HG03575 (cell line): ENCODE measurements around the gene SOX15.
A peak's percentile ranks its signal among the peaks of the same experiment; 100 is the strongest.
"Not testable (repeated sequence)": the region's sequence is repeated elsewhere in the genome, so short reads cannot be mapped to it uniquely, and the experiment has no call there.

Experiments
- ATAC-seq: cut with Tn5 transposase; IDR thresholded peaks from one replicate; pipeline ENCODE4 v1.9.1; 2021; ENCODE audit not compliant: unreplicated experiment, insufficient number of reproducible peaks, low FRiP score; ENCODE audit errors: extremely low read depth

SOX15 gene

DNA sequence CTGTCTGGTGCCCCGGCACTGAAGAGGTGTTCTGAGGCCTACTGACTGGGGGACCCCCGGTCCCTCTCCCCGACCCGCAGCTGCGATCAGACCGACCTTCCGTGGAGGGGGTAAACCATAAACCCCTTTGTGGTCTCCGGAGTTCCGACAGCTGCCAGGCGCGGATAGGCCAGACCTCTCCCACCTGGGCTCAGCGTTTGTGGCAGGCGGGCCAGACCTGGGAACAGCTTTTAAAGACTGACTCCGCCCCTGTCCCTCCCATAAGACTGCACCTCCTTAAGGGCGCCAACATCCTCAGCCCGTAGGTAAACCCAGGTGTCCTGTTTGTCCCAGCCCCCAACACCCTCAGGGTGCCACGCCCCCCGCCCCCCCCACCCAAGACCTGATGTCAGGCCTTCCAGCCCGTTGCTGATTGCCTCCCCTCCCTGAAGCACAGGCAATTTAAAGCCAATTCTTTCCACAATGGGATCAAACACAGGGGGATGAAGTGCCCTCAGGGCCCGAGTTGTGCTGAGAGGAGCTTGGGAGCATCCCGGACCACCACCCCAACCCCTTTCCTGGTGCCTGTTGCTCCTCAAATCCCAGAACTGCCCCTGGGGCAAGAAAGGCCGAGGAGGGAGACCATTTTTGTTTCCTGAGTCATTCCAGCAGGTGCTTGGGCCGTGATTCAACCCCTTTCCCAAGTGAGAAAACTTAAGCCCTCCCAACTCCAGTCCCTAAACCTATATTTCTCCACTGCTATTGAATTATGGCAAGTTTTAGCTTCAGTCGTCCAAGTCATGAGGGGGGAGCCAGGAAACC, at the start of gene SOX15:
TSS of gene SOX15 (minus strand) at position 204 of the 801 bp plus-strand sequence. CDS start 418 bp downstream, outside the sequence.
- ATAC-seq: no peak

DNA sequence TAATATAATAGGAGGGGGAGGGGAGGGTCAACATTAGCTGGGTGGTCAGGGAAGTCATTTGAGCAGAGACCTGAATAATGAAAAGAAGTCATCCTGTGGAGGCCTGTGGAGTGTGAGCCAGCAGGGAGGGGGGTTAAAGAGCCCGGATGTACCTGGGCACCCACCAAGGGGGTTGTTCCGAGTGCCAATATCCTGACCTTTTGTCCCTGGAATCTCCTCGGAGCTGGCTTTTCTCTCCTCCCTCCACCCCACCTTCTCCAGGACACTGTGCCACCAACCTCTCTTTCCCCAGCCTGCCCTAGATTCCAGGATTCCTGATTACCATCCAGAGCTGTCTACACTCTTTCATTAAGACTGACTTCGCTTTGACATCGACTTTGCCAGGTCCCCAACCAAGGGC, 46.3 kb upstream of the SOX15 start:
- no peak for ATAC-seq

DNA sequence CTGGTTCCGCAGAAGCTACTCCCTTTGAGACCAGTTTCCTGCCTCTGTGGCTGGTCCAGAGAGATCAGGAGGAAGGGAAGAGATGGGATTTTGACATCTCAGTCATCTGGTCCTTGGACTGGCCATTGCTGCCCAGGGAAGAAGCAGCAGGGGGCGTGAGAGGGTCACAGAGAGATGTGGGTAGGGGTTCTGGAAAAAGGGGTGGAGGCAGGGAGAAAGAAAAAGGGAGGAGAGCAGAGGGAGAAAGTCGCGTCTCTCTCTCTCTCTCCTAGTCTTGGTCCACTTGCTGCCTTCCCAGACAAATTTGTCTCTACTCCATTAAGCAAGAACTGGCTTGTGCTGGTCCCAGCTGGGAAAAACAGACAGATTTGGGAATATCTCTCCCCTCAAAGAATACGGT, 44.5 kb upstream of the SOX15 start:
- ATAC-seq: no peak

DNA sequence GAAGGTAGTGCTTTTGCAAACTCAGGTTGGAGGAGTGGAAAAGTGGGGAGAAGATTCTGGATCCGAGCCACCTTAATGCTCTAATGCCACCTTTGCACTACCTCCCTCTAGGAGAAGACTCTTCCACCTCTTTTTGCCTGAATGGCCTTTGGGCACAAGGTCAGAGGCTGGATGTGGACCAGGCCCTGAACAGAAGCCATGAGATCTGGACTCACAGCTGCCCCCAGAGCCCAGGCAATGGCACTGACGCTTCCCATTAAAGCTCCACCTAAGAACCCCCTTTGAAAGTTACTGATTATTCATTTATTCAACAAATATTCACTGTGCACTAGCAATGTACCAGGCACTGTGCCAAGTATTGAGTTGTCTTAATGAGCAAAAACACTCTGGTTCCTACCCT, 43.2 kb upstream of the SOX15 start:
- no peak for ATAC-seq

DNA sequence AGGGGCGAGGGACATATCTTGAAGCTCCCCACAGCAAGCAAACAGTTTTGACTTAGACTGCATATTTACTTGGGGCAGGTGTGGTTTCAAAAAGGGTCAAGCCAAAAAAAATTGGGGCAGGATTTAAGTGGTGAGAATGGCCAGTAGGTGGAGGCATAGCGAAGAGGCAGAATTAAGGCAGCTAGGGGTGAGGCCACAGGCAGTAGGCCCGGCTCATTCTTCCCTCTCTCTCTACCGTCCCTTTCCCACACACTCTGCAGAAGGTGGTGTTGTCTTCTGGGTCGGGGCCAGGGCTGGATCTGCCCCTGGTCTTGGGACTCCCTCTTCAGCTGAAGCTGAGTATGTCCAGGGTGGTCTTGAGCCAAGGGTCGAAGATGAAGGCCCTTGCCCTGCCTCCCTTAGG, 42.6 kb upstream of the SOX15 start:
- no peak for ATAC-seq

DNA sequence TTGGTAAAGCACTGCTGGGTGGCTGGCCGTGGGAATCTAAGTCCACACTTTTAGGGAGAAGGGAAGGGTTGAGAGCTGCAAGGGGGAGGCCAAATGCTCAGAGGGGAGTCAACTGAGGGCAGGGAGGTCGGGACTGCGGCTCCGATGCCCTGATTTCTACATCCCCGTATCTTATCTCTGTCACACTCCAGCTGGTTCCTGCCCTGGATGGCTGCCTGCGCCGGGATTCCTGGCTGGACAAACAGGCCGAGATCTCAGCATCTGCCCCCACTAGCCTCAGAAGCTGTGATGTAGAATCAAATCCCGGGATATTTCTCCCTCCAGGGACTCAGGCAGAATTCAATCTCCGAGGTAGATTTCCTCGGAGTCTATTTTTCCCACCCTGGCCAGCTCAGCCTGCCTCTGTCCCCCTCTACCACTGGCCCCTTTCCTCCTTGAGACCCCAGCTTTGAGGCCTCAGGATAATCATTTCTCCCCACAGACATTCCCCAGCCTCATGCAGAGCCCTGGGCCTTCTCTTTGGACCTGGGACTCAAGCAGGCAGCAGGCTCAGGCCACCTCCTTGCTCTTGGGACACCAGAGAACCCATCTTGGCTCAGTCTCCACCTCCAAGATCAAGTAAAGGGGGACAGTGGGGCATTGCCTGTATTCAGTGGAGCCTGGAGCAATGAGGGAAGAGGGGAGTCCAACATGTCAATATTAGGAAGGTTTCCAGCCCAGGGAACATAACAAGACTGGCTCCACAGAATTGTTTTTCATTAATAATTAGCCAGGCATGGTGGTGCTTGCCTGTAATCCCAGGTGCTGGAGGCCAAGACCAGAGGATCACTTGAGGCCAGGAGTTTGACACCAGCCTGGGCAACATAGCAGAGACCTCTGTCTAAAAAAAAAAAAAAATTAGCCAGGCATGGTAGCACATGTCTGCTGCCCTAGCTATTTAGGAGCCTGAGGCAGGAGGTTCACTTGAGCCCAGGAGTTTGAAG, 41.8 kb upstream of the SOX15 start:
- ATAC-seq: no peak

DNA sequence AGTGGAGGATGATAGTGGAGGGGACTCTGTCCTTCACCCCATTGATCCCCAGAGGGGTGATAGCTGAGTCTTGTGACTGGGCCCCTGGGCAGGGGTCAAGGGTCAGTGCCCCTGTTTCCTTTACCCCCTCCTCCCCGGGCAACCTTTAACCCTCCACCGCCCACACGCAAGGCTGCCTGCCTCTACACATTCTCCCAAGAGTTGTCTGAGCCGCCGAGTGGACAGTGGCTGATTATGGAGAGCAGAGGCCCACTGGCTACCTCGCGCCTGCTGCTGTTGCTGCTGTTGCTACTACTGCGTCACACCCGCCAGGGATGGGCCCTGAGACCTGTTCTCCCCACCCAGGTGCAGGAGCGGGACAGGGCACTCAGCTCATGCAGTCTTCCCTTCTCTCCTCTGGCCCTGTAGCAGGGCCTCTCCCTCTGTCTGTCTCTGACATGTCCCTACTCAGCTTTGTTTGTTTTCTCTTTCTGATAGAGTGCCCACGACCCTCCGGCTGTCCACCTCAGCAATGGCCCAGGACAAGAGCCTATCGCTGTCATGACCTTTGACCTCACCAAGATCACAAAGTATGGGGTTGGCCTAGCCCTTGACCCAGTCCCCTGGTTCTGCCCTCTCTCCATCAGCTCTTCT, 40.2 kb upstream of the SOX15 start, which contains the start of gene SHBG:
TSS of gene SHBG (plus strand) at position 197 of the 633 bp plus-strand sequence. CDS start at position 235, 38 bp downstream.
- no peak for ATAC-seq

DNA sequence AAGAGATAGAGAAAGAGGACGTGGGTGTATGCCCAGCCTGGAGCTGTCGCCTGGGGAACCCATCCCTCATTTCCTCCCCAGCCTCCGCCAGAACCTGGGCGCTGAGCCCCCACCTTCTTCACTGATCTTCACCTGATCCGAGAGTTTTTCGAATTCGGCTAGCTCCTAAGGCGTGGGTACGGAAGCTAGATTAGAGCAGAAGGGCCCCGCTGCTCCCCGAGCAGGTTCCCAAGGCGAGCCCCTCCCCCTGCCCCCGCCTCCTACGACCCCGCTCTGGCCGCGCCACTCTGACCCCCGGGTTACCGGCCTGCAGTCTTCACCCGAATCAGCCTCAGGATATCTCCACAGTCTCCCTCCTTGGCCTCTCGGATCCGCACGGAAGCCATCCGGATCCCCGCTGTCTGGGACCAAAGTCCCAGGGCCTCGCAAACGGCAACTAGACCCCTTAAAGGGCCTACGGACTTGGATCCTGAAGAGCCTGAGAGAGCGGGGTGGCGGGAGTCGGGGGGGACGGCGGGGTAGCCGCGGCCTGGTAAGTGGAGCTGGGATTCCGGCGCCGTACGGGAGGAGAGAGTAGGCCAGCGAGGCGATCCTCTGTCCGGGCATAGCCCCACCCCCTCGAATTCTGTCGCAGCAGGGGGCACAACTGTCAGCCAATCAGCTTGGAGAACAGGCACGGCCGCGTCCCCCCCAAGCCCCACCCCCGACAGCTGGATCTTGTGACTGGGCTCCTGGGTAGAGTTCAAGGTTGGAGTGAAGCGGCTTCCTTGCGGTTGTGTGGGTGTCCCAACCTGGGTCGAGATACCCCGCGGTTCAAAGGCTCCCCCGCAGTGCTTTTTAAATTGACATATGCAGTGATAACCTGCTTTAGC, 37.6 kb upstream of the SOX15 start, which contains the start of gene SAT2:
TSS of gene SAT2 (minus strand) at position 572 of the 872 bp plus-strand sequence. CDS start at position 386, 186 bp downstream.
- ATAC-seq: no peak

DNA sequence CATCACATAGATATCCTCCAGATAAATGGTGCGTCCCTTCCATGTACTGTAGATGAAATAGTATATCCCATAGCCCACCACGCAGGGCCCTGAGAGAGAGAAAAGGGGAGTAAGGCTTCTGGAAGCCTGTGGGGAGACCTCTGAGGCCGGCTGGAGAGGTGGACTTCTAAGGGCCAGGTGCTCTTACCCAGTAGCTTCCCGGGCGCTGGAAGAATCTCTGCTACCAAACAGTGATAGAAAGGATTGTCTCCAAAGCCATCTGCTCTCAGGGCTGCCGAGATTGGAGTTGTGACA, 37.0 kb upstream of the SOX15 start:
- no peak for ATAC-seq

DNA sequence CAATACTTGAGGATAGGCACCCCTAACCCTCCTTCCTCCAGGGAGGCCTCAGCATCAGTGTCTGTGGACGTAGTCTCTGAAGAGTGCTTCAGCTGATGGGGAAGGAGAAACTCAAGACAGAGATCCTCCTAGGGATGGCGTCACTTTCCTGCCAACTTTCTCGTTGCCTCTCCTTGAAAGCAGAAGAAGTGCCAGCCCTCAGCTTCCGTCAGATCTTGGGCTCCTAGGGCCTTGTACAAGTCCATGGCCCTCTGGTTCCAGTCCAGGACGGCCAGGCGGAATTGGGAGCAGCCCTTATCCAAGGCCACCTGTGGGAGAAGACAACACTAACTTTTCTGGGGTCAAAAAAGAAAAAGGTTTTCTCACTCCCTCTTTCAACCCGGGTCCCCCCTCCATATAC, 36.4 kb upstream of the SOX15 start:
- ATAC-seq: no peak

DNA sequence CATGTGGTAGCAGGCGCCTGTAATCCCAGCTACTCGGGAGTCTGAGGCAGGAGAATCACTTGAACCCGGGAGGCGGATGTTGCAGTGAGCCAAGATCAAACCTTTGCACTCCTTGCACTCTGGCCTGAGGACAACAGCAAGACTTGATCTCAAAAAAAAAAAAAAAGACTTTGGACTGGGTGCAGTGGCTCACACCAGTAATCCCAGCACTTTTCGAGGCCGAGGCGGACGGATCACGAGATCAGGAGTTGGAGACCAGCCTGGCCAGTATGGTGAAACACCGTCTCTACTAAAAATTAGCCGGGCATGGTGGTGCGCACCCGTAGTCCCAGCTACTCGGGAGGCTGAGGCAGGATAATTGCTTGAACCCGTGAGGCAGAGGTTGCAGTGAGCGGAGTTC, 35.9 kb upstream of the SOX15 start:
- ATAC-seq: not testable (repeated sequence)

DNA sequence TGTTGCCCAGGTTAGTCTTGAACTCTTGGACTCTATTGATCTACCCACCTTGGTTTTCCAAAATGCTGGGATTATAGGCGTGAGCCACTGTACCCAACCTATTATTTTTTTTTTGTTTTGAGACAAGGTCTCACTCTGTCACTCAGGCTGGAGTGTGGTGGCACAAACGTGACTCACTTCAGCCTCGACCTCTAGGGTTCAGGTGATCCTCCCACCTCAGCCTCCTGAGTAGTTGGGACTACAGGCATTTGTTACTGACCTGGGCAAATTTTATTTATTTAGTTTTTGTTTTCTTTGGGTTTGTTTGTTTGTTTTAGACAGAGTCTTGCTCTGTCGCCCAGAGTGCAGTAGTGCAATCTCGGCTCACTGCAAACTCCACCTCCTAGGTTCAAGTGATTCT, 33.8 kb upstream of the SOX15 start:
- ATAC-seq: no peak

DNA sequence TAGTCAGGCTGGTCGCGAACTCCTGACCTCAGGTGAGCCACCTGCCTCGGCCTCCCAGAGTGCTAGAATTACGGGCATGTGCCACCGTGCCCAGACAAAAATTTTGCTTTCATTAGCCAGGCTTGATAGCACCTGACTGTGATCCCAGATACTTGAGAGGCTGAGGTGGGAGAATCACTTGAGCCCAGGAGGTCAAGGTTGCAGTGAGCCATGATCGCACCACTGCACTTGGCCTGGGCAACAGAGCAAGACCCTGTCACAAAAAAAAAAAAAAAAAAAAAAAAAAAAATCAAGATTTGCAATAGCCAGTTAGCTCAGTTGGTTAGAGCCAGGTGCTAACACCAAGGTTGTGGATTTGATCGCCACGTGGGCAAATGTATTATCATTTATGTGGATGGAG, 30.9 kb upstream of the SOX15 start:
- no peak for ATAC-seq

DNA sequence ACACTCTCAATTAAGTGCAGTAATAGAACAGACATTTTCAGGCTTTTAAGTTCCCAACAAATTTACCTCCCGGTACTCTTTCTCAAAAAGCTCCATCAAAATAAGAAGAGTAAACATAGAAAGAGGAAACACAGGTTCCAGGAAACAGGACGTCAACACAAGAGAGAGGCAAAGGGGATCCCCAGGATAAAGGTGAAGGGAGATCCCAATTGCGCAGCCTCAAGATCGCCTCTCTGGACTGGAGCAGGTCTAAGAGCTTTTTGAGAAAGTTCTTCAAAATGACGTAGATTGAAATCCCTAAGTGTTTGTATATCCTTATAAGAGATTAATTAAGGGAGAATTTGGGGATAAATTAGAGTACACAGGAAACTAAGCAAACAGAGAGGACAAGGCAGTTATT, 28.7 kb upstream of the SOX15 start:
- ATAC-seq: no peak

DNA sequence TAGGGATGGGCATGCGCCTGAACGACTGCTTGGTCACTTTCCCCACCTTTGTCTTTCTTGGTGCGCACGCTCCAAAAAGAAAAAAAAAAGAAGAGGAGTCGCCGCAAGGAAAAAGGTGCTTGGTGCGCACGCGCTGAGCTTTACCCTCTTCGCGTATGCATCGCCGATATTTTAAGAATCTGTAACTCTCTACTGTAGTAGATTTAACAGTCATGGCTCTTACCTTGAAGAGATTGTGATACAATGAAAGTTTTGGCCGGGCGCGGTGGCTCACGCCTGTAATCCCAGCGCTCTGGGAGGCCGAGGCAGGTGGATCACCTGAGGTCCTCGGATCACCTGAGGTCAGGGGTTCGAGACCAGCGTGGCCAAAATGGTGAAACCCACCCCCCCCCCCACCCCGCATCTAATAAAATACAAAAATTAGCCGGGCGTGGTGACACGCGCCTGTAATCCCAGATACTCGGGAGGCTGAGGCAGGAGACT, 25.4 kb upstream of the SOX15 start:
- ATAC-seq: no peak

DNA sequence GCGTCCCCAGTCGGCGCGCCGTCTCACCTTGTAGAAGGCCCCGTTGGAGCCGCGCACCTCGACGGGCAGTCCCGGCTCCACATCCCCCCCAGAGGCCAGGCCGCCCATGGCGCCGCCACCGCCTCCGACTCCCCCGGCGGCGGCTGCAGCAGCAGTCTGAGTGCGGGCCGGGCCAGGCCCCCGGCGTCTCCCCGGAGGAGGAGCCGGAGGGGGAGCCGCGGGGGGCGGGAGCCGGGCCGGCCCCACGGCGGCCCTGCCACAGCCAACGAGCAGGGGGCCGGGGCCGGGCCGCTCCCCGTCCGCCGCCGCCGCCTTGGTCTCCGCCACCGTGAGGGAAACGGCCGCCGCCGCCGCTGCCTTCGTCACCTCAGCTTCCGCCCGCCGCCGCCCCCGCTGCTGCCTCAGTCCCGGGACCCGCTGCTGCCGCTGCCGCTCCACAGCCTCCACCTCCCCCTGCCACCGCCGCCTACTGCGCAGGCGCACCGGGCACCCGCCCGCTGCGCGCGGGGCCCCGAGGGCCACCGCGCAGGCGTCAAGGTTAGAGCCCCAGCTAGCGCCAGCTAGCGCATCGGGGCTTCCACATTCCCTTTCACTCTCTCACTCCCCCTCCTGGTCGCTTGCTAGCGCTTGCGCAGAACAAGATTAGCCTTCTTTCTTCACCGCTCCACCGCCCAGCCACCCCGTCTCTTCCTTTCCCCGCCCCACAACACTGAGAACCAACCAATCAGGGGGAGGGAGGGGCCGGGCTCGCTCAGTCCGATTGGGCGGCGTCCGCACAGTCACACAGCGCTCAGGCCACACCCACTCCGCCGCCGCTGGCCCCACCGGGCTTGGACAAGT, 24.8 kb upstream of the SOX15 start, which contains the start of gene FXR2:
TSS of gene FXR2 (minus strand) at position 473 of the 840 bp plus-strand sequence. CDS start at position 108, 365 bp downstream.
- ATAC-seq: peak; percentile 44

DNA sequence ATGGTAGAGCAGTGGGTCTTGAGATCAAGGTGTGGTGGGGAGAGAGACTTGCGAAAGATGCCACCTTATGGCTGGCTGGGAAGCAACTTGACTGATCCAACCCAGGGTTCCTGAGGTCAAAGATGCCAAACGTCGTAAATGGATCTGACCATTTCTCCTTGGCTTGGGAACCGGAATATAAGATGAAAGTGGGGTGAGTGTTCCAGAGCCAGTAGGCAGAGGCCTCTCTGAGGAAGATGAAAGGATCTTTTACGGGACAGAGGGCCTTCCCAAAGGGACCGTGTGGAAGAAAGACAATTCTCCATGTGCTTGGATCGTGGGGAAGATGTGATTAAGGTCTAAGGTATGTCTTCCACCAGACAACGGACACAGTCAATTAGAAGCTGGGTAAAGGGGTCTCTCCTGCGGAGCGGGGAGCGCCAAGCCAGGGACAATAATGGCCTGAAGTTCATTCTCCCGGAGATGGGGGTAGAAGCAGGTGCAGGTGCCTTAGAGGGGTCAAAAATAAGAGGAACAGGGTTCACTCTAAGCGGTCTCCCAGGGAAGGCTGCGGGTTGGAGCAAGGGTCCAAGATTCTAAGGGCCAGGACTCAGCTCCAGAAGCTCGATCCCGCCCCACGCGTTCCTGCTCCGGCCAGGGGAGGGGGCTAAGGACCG, 24.0 kb upstream of the SOX15 start:
- ATAC-seq: no peak
